ENCODE measurements around the gene IQGAP2.

- TF ChIP-seq ELF4 (IDR thresholded peaks at IDR 0.05) (no peak), ZNF384 (IDR thresholded peaks at IDR 0.05) (no peak), PKNOX1 (IDR thresholded peaks at IDR 0.05) (no peak), CTBP1 (IDR thresholded peaks at IDR 0.05; ENCODE audit: borderline replicate concordance) (no peak), L3MBTL2 (conservative IDR thresholded peaks at IDR 0.05) (no peak), LEF1 (IDR thresholded peaks at IDR 0.05; ENCODE audit: borderline replicate concordance) (no peak), FOXM1 (IDR thresholded peaks at IDR 0.05; ENCODE audit: borderline replicate concordance) (no peak), NFRKB (IDR thresholded peaks at IDR 0.05) (no peak), TARDBP (IDR thresholded peaks at IDR 0.05) (no peak), BHLHE40 (IDR thresholded peaks at IDR 0.05; ENCODE audit: borderline replicate concordance) (no peak)
These were observed 168.5 kb downstream of the IQGAP2 start for GRCh38 chr5:76571559-76571958.
